NCI-H460 (cell line): Measurements from ENCODE around the gene KCNH3. TPM values are rescaled to one million over a fixed set of nuclear protein-coding genes. Genes with fewer than 3 reads are reported as not detected.
"Not testable (repeated sequence)": the region's sequence is repeated elsewhere in the genome, so short reads cannot be mapped to it uniquely, and the experiment has no call there.

Source experiments
- DNase-seq: peaks from one replicate; pipeline ENCODE4 v3.0.0-alpha.2; 2016; ENCODE audit warnings: low read depth; ENCODE audit errors: extremely low read depth
- polyA plus RNA-seq: library from polyadenylated mRNA; depleted of rRNA; stranded (reverse); fragments of >200 nt; gene quantifications from 2 replicates; pipeline ENCODE4 v1.2.3, GENCODE V29; 2014; cell fraction: nucleus; rRNA removed
- total RNA-seq: library from RNA; depleted of rRNA; stranded (reverse); fragments of >200 nt; shearing (Covaris generic); gene quantifications from 2 replicates; pipeline ENCODE4 v1.2.3, GENCODE V29; 2014; rRNA removed

KCNH3 gene, protein sequence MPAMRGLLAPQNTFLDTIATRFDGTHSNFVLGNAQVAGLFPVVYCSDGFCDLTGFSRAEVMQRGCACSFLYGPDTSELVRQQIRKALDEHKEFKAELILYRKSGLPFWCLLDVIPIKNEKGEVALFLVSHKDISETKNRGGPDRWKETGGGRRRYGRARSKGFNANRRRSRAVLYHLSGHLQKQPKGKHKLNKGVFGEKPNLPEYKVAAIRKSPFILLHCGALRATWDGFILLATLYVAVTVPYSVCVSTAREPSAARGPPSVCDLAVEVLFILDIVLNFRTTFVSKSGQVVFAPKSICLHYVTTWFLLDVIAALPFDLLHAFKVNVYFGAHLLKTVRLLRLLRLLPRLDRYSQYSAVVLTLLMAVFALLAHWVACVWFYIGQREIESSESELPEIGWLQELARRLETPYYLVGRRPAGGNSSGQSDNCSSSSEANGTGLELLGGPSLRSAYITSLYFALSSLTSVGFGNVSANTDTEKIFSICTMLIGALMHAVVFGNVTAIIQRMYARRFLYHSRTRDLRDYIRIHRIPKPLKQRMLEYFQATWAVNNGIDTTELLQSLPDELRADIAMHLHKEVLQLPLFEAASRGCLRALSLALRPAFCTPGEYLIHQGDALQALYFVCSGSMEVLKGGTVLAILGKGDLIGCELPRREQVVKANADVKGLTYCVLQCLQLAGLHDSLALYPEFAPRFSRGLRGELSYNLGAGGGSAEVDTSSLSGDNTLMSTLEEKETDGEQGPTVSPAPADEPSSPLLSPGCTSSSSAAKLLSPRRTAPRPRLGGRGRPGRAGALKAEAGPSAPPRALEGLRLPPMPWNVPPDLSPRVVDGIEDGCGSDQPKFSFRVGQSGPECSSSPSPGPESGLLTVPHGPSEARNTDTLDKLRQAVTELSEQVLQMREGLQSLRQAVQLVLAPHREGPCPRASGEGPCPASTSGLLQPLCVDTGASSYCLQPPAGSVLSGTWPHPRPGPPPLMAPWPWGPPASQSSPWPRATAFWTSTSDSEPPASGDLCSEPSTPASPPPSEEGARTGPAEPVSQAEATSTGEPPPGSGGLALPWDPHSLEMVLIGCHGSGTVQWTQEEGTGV
- total RNA-seq, result 0.32 and 0.49 TPM in 2 replicates
- polyA plus RNA-seq, result 1.3 and 1.5 TPM in 2 replicates

DNA sequence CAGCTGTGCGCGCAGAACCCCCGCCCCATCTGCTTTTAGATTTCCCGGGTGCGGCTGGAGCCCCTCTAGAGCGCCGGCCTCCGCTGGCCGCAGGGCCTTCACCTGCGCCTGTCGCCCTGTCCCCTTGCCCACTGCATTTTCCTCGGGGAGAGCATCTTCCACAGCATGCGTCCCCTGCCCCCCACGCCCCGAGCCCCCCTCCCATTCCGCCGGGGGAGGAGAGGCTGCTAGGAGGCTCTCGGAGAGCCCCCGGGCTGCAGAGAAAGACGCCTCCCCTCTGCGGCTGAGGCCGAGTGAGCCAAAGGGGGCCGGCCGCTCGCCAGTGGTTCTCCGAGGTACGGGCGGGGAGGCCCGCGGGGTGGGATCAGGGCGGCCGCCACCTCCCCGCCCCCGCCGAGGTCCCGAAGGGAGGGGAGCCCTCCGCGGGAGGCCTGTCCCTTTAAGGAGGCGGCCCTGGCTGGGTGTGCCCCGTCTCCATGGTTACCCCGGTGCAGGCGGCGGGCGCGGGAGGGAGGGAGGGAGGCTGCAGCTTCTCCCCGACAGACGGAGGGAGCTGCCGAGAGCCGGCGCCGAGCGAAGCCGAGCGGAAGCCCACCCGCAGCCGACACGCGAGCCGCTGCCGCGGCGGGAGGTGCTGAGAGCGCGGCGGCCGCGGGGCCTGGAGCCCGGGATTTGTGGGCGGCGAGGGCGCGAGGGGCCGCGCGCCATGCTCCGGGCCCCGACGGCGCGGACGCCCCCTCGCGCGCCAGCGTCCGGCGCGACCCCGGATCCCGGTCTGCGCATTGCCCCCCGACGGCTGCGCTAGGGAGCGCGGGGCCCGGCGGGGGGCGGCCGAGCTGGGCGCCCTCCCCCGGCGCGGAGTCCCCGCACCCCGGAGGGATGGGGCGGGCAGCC is at the start of gene KCNH3:
TSS of gene KCNH3 (plus strand) at position 521 of the 894 bp plus-strand sequence. CDS start 387 bp downstream, outside the sequence.
- peak; percentile 61 for DNase-seq

- DNase-seq, result no peak
Measured at GRCh38 chr12:49489154-49489553, 49.7 kb upstream of the KCNH3 start.

- no peak for DNase-seq
Measured at GRCh38 chr12:49489720-49490119, 49.1 kb upstream of the KCNH3 start.

DNA sequence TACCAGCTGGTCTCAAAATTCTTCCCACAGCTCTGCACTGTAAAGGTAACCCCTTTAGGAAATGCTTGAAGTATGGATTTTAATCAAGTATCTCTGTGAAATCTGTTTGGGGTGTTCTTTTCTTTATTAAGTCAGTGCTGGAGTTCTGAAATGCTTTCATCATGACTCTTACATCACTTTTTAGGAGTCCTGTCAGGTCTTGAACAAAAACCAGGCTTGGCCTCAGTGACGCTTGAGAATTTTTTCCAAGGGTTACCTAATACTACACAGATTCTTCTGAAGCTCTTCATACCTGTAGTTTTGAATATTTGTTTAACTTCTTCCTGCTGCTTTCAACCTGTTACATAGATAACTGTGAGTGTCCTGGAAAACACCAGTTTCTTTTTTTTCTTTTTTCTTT is 47.0 kb upstream of the KCNH3 start:
- DNase-seq, result no peak

GRCh38 chr12:49493900-49494299 is 44.9 kb upstream of the KCNH3 start:
- no peak for DNase-seq

- DNase-seq, result no peak
Measured at GRCh38 chr12:49496417-49497360, 42.1 kb upstream of the KCNH3 start.

- DNase-seq, result no peak
Measured at GRCh38 chr12:49501895-49502294, 36.9 kb upstream of the KCNH3 start.

DNA sequence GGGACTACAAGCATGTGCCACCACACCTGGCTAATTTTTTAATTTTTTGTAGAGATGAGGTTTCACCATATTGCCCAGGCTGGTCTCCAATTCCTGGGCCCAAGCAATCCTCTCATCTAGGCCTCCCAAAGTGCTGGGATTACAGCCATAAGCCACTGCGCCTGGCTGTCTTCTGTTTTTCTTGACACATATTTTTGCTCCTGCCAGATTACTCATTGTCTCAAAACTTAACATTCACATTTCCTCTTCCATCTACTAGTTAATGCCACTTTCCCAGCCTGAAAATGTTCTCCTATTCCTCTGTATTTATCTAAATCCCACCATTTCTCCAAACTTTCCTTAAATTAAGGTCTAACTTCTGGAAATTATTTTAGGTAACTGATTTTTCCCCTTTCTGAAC is 36.2 kb upstream of the KCNH3 start:
- DNase-seq, result no peak

- DNase-seq, result no peak
Measured at GRCh38 chr12:49503674-49504180, 35.1 kb upstream of the KCNH3 start.

GRCh38 chr12:49505672-49506071 is 33.2 kb upstream of the KCNH3 start:
- no peak for DNase-seq

DNA sequence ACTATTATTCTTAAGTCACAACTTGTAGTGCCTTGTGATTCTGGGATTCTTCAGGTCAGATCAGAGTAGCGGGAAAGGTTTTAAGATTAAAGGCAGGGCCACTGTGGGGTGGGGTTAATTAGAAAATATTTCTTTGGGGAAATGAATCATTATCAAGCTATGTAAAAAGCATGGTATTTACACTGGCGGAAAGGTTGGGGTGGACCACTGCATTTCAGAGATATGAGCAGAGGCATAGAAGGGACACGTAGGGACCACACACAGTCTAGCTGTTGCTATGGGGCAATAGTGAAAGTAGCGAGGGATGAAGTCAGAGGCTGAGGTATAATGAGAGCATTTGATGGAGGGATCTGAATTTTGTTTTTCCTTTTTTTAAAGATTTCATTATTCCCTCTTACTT is 31.7 kb upstream of the KCNH3 start:
- DNase-seq, result no peak

- not testable (repeated sequence) for DNase-seq
Measured at GRCh38 chr12:49509681-49510080, 29.1 kb upstream of the KCNH3 start.

DNA sequence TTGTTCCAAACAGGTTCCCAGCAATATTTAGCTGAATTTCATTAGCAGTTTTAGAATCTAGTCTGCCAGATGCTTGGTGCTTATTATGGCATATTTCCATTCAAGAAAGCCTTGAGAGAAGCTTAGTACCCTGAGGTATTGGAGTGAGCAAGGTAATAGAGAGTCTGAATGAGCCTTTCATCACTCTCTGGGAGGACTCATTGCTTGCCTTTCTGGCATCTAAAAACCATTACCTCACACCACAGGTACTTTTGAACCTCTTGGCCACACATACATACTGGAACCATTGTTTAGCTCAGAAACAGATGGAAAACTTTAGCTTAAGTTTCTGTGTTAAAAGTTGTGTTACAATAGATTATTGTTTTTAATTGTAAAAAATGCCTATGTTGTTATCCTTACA is 27.4 kb upstream of the KCNH3 start:
- DNase-seq, result no peak

DNA sequence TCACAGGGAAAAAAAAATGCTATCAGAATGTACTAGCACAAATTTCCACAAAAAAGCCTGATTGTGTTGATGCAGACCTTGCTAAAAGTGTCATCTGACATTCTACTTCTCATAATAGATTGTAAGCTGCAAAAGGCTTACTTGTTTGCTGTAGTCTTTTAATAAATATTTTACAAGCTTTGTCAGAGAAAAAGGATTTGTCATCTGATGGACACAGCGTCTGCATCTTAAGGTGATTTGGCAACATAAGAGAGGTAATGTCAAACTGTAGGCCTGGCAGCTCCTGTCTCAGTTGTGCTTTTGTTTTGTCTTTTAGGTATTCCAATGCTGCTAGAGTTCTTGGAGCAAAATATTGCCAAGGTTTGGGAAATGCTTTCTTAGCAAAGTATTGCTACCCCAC is 26.3 kb upstream of the KCNH3 start:
- DNase-seq, result no peak

DNA sequence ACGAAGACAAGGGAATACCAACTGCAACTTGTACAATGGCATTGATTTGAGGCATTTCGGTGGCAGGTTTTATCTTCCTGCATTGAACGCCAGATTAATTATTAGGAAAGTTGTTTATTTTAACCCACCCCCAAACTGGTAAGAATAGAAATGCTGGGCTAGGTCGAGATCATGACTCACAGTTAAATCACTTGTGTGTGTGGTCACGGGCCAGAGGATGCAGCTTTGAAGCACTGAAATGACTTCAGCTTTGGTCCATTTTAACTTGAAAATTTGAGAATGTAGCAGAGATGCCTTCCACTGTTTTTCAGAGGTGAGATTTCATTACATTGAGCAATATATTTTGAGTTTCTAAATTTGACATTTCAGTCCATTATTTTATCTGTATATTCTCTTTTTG is 23.6 kb upstream of the KCNH3 start:
- DNase-seq, result no peak

DNA sequence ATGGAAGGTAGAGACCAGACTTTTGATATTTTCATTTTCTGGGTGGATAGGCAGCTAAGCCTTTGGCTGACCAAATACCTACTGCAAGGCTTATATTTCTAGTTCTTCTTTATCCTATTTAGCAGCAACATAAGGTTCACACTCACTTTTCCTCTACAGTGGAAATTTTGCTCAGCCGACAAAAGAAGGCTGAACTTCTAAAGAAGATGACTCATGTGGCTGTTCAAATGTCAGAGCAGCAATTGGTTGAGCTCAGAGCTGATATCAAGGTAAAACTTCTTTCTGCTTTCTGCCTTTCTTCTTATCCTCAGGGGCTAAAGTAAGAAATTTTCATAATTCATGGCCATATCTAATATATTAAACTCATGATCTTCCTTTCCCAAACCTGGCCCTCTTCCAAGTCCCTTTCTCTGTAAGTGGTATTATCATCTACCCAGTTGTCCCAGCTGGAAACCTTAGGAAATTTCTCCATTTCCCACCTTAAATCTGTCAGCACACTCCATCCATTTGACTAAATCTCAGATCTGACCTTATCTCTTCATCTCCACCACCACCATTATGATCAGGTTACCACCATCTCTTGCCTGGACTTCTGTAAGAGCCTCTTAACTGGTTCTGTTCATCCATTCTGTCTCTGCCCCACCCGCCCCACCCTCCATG is 19.8 kb upstream of the KCNH3 start:
- no peak for DNase-seq

DNA sequence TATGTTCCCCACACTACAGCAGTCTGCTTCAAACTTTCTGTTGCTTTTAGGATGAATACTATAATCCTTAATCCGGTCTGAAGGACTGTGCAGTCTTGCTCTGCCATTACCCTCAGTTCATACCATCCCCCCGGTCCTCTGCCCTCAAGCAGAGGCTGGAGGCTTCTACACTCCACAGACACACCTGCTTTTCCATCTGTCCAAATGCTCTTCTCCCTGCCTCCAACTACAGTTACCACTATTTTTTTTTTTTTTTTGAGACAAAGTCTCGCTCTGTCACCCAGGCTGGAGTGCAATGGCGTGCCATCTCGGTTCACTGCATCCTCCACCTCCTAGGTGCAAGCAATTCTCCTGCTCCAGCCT is 19.3 kb upstream of the KCNH3 start:
- no peak for DNase-seq

- no peak for DNase-seq
Measured at GRCh38 chr12:49521389-49521788, 17.4 kb upstream of the KCNH3 start.
